ENCODE measurements around the gene GMPPB. TPM values are rescaled to one million over a fixed set of nuclear protein-coding genes. Genes with fewer than 3 reads are reported as not detected.

GMPPB gene
- total RNA-seq, 1 experiment from 2014 or later: 26.8 TPM

DNA sequence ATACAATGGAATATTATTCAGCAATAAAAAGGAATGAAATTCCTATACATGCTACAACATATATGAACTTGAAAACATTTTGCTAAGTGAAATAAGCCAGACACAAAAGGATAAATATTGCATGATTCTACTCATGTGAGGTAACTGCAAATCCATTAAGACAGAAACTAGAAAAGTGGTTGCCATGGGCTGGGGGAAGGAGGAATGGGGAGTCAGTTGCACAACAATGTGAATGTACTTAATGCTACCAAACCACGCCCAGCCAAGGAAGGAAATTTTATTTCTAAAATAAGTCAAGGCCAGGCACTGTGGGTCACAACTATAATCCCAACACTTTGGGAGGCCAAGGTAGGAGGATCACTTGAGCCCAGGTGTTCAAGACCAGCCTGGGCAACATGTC lies 9.8 kb upstream of the GMPPB start:
- no peak for DNase-seq (ENCODE audit: low spot score)
- in situ Hi-C loops (cut with HindIII; ENCODE audit: low sequenced_read_pairs): no loop called here

DNA sequence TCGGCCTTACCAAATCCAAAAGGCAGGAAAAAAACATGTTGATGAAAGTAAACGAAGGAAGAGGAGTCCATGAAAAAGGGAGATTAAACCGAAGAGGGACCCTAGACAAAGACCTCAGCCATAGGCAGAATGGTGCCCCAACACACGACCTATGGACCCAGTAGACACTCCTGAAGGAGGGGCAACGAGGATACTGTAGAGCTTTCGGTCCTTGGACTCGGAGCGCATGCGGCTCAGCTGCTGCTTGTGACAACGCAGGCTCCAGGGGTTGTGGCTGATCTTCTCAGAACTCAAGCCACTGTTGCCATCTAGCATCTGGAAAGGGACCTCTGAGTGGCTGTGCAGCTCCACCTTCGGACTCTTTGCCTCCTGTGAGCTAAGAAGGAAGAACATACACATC lies 8.8 kb upstream of the GMPPB start:
- in situ Hi-C loops (cut with HindIII; ENCODE audit: low sequenced_read_pairs): no loop called here
- no peak for DNase-seq (ENCODE audit: low spot score)

DNA sequence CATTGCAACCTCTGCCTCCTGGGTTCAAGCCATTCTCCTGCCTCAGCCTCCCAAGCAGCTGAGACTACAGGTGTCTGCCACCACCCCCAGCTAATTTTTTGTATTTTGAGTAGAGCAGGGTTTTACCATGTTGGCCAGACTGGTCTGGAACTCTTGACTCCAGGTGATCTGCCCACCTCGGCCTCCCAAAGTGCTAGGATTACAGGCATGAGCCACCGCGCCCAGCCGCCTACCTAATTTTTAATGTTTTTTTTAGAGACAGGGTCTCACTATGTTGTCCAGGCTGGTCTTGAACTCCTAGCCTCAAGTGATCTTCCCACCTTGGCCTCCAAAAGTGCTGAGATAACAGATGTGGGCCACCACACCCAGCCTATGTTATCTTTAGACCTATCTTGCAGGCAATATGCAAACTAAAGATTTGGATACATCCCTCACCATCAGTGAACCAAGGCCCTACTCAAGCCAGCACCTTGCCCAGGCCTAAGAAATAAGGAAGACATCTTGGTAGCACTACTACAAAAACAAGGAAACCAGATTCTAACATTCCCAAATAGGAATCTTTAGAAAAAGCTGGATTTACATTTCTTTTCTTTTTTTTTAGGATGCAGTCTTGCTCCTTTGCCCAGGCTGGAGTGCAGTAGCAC lies 6.3 kb upstream of the GMPPB start:
- DNase-seq (ENCODE audit: low spot score): no peak
- in situ Hi-C loops (cut with HindIII; ENCODE audit: low sequenced_read_pairs): no loop called here

DNA sequence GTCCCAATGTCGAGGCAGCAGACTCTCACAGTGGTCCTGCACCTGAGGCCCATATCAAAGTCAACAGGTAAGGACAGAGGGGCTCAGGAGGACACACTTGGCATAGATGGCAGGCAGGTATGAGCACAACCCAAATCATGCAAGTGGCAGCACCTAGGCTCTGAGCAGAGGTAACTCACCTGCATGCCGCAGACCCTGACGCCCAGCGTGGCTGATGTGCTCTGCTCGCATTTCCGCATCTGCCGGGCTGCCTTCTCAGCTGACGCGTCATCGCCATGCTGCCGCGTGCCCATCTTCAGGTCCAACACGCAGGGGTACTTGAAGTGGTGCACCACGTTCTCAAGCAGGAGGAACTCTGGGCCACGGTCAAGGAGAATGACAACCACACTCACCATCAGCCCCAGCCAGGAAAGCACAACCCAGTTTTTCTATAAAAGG lies 4.2 kb upstream of the GMPPB start:
- in situ Hi-C loops (cut with HindIII; ENCODE audit: low sequenced_read_pairs): no loop called here
- no peak for DNase-seq (ENCODE audit: low spot score)

DNA sequence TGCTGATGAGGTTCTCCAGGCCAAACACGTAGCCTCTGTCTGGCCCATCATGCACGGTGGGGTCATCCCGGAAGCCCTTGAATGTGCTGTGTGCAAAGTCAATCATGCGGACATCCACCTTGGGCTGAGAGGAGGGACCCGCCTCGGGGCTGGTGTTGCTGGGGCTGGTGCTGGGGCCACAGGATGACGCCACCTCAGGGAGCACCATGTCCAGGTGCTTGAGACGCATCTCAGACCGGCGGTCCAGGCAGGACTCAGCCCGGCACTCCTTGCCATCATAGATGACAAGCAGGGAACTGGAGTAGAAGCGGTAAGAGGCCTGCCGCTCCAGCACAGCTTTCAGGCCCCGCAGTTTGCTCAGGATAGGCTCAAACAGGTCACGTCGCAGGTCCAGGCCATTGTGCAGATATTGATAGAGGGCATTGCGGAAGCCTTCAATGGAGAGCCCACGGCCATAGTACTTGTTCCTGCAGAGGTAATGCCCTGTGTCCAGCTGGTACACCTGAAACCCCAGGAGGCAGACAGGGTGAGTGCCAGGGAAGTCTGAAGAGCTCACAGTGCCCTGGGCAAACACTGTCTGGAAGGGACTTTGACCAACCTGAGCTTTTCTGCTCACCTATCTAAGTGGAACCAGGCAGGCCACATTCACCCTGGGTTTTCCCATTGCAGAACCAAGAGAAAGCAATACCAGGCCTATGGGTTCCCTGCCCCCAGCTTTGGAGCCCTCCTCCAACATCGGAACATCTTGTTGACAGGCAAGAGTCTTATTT lies 3.6 kb upstream of the GMPPB start:
- no peak for DNase-seq (ENCODE audit: low spot score)
- in situ Hi-C loops (cut with HindIII; ENCODE audit: low sequenced_read_pairs): no loop called here

DNA sequence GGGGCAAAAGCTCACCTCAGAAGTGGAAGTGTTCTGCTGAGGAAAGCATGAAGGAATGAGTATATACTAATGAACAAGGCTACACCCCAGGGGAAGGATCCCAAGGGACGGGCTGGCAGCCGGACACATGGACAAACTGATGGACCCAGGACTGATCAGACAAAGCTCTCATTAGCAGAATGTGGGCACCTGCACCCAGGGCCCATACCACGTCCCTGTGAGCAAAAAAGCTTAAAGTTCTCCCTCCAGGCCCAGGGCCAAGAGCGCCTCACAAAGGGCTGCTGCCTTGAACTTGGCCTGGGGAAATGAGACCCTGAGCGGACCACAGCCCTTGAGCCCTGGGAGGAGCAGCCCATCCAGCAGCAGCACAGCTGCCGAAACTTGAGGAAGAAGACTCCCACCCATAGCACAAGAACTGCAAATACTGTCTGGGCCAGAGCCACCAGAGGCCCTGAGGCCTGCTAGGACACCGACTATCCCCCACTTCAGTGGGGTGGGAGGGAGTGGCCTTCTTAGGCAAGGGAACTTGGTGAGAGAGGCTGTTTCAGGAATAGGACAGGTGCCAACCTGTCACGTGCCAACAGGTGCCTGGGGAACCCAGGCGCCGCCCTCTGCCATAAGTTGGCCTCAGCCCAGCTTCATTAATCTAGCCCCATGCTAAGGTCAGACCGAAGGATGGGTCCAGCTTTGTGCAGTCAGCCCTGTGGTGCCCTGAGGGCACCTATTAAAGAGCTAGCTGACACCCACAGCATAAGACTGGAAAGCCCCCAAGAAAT lies 2.3 kb upstream of the GMPPB start:
- in situ Hi-C loops (cut with HindIII; ENCODE audit: low sequenced_read_pairs): no loop called here
- DNase-seq (ENCODE audit: low spot score): no peak

DNA sequence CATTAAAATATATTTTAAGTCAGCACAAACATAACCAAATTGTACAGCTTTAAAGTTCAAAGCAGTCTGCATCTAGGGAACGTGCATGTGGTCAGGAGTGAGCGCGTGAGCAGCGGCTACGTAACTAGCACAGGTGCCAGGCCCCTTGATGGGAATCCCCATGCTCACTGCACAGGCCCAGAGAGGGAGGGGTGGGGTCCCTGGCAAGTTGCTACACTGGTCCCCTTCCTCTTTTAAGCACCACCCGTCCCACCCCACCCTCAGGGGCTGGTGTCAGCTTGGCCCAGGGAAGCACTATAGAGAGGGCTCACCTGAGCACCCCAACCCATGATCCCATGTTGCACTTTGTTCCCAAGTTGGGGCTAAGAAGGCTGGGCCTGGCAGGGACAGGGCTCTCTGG lies 835 bp upstream of the GMPPB start:
- in situ Hi-C loops (cut with HindIII; ENCODE audit: low sequenced_read_pairs): no loop called here
- no peak for DNase-seq (ENCODE audit: low spot score)

DNA sequence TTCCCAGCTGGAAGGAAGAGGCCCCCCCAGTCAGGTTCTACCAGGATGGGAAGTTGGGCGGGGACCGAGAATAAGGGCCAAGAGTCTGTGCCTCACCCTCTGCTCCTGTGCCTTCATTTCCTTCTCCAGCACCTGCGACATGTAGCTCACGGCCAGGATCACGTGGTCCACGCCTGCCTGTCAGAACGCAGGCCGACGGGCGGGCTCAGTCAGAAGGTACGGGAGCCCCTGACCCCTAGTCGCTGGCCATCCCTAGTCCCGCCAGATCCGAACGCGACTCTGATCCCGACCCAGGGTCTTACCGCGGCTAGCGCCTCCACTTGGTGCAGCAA lies 489 bp downstream of the GMPPB start:
- peak; percentile 47 for DNase-seq (ENCODE audit: low spot score)
- in situ Hi-C loops (cut with HindIII; ENCODE audit: low sequenced_read_pairs): no loop called here

DNA sequence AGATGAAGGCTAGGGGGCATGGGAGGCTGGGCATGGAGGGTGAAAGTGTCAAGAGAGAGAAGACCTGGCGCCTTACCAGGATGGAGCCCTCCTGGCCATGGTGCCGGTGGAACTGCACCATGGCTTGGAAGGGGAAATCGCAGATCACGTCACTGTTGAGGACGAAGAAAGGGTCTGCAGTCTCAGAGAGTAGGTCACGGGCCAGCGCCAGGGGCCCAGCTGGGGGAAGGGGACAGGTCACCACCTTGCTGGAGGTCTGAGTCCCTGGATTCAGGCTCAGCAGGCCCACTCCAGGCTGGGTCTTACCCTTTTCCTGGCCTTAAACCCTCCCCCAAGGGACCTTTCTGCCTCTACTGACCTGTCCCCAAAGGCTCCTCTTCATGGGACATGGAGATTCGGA lies 855 bp downstream of the GMPPB start:
- DNase-seq (ENCODE audit: low spot score): no peak
- in situ Hi-C loops (cut with HindIII; ENCODE audit: low sequenced_read_pairs): no loop called here

DNA sequence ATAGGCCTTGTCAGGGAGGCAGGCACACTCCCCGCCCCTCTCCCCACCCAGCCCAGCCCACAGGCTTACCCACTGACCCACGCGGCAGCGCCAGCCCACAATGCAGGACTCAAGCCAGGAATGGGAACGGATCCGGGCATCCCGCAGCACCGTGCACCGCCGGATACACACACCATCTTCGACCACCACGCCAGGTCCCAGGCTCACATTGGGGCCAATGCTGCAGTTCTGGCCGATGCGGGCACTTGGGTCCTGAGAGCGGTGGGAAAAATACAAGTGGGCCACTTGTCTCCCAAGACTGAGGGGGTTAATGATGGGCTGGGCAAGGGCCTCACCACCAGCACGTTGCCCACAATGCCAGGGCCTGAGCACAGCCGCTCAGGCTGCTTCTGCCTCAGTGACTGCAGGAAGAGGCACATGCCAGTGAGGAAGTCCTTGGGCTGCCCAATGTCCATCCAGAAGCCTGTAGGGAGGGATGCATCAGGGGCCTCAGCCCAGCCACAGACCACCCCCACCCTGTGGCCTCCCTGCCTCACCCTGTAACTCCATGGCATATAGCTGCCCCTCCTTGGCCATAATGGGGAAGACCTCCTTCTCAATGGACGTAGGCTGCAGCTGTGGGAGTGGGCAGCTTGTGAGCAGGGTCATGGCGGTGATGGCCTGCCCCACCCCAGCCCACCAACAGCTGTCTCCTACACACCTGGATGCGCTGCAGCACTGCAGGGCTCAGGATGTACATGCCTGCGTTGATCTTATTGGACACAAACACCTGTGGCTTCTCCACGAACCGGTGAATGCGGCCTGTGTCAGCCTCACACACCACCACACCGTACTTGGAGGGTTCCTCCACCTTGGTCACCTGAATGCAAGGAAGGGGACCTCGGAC lies 1.6 kb downstream of the GMPPB start:
- in situ Hi-C loops (cut with HindIII; ENCODE audit: low sequenced_read_pairs): no loop called here
- no peak for DNase-seq (ENCODE audit: low spot score)

DNA sequence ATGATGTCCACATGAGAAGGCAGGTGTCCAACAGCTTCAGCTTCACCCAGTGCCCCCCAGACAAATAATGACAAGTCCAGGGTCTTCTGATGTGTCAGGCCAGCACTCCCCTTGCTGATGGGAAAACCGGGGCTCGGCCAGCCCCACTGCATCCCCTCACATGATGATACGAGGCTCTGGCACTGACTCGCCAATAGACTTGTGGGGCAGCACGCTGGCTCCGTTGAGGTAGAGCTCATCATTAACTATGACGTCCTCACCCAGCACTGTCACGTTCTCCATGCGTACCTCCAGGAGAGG lies 2.2 kb downstream of the GMPPB start:
- no peak for DNase-seq (ENCODE audit: low spot score)
- in situ Hi-C loops (cut with HindIII; ENCODE audit: low sequenced_read_pairs): no loop called here

DNA sequence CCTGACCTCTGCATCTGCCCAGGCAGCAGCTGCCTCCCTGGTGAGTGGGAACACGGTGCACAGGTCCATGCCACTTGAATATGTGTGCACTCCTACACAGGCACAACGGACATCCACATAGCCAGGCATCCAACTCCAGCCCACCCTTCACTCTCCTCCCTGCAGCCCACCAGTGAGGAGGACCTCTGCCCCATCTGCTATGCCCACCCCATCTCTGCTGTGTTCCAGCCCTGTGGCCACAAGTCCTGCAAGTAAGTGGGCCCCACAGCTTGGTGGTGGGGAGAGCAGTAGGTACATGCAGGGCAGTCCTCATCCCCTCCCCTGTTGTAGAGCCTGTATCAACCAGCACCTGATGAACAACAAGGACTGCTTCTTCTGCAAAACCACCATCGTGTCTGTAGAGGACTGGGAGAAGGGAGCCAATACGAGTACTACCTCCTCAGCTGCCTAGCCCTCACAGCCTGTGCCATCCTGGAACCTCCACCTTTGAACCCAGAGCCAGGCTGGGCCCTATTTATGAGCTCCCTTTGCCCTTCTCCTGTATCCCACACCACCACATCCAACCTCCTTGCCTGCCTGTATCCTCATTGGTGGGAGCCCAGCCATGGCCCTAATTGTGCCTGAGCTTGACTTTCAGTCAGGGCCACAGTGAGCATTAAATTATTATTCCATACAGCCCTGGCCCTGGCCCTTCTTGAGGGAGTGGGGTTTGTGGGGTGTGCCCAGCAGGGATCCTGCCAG lies 2.7 kb downstream of the GMPPB start:
- no peak for DNase-seq (ENCODE audit: low spot score)
- in situ Hi-C loops (cut with HindIII; ENCODE audit: low sequenced_read_pairs): no loop called here

DNA sequence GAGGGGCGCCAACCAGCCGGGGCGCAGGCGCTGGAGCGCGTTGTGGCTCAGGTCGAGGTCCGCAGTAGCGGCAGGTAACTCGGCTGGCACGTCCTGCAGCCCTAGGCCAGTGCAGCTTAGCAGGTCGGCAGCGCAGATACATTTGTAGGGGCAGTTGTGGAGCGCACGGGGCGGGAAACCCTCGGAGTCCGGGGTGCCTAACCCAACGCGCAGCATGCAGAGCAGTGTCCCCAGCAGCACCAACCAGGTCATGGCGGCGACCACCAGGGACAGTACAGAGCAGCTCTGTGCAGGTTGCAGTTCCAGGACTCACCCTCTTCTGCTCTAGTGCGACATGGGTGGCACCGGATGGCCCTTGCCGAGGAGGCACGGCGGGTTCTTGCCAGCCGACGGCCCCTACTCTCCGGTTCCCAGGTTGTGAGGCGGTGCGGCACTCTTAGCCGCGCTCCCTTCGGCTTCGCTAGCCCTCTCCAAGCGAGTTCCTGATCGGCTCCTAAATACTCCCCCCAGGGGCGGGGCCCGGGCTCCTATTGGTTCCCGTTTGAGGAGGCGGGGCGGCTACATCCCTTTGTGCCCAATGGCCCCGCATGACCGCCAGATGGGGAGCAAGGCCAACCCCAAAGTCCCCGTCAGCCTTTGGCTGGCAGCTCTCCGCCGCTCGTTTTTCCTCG lies 4.4 kb downstream of the GMPPB start, which contains the start of gene AMIGO3:
AMIGO3 (minus strand) TSS at position 471 of the 671 bp plus-strand sequence; CDS start at position 252, 219 bp downstream.
- in situ Hi-C loops (cut with HindIII; ENCODE audit: low sequenced_read_pairs): no loop called here
- peak; percentile 98 for DNase-seq (ENCODE audit: low spot score)

DNA sequence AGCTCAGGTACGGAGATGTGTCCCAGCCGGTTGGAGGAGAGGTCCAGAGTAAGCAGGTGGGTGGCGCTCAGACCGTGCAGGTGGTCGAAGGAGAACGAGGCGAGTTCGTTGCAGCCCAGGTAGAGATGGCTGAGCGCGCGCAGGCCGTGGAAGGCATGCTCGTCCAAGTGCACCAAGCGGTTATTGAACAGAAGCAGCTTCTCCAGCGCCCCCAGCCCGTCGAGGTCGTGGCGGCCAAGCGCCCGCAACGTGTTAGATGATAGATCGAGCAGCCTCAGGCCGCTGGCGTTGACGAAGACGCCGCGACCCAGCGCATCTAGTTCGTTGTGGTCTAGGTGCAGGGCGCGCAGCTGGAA lies 4.9 kb downstream of the GMPPB start:
- no peak for DNase-seq (ENCODE audit: low spot score)
- in situ Hi-C loops (cut with HindIII; ENCODE audit: low sequenced_read_pairs): no loop called here

DNA sequence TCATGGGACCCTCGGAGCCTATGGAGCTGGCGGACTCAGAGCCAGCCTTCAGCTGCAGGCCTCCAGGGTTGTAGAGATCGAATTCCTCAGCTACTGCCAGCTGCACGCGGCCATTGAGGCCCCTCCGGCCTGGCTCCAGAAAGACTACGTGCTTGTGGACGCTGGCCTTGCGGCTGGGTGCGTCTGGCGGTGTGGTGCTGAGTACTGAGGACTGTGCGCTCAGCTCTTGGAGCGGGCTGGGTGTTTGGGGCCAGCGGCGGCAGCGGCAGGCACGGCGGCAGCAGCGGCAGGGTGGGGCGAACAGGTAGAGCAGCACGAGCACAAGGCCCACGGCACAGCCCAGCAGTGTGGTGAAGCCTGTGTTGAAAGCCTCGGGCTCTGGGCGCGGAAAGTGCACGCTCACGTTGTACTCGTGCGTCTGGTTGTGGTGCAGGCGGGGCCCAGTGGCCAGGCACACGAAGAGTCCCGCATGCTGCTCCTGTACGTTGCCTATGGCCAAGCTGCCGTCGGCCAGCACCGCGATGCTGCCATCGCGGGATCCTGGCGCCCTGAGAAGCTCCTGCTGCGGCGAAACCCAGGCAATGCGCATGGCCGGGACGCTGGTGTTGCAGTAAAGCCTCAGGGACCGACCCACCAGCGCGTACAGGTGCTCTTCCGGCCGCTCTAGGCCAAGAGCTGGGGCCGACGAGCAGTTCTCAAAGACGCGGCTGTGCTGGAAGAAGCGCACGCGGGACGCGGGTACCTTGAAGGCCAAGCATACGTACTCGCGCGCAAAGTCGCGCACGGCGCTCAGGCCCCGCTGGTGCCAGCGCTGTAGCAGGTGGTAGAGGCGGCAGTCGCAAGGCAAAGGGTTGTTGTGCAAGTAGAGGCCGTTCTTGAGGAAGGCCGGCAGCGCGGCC lies 5.5 kb downstream of the GMPPB start:
- peak; percentile 28 for DNase-seq (ENCODE audit: low spot score)
- in situ Hi-C loops (cut with HindIII; ENCODE audit: low sequenced_read_pairs): no loop called here

DNA sequence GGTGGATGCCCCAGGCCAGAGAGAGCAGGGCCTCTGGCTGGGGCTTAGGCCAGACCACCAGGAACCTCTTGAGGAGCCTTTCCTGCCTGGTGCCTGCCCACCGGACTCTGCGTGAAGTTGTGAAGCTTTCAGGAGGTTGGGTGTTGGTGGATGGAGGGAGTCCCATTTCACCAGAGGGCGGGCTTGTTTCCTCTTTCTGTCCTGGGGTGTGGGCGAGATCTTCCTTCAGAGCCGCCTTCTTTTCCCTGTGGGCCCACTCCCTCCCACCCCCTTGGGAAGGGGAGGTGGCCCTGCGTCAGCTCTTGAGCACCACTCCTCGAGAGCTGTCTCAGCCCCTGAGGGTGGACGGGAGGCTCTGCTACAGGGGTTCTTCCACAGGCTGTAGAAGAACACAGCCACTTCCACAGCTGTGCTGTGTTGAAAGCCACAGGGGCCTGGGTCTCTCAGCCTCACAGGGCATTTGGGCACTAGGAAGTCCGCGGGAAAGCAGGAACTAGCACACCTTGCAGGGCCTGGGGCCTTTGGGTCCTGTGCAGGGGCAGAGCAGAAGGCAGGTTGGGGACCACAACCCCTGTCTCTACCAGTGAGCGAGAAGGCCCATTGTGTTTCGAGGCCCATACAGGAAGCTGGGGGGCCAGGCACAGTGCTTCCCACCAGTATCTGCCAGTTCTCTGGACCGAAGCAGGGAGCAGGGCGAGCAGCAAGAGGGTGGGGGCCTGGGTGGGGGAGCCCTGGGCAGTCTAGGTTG lies 6.4 kb downstream of the GMPPB start:
- DNase-seq (ENCODE audit: low spot score): no peak
- in situ Hi-C loops (cut with HindIII; ENCODE audit: low sequenced_read_pairs): no loop called here

DNA sequence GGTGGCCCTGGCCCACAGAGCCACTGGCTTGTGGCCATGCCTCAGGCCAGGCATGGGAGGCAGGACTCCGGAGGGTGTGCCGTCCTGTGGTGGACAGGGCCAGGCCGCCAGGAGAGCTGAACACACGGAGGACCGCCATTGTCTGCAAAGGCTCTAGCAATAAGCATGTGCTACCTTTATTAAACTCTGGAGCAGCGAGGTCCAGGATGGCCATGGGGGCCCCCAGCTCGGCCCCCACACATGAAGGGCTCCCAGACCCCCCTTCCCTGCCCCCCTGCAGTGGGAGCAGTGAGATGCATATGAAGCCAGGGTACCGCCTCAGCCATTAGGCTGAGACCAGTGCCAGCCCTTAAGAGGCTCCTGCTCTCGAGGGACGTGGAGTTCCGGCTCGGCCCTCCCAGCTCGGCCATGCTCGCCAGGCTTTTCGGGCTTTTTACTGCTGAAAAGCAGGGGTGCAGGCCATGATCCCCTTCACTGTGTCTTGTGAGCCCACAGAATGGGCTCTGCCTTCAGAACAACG lies 7.0 kb downstream of the GMPPB start:
- in situ Hi-C loops (cut with HindIII; ENCODE audit: low sequenced_read_pairs): no loop called here
- no peak for DNase-seq (ENCODE audit: low spot score)

All from G401 (cell line).